ENCODE measurements around the gene RBBP5.

DNA sequence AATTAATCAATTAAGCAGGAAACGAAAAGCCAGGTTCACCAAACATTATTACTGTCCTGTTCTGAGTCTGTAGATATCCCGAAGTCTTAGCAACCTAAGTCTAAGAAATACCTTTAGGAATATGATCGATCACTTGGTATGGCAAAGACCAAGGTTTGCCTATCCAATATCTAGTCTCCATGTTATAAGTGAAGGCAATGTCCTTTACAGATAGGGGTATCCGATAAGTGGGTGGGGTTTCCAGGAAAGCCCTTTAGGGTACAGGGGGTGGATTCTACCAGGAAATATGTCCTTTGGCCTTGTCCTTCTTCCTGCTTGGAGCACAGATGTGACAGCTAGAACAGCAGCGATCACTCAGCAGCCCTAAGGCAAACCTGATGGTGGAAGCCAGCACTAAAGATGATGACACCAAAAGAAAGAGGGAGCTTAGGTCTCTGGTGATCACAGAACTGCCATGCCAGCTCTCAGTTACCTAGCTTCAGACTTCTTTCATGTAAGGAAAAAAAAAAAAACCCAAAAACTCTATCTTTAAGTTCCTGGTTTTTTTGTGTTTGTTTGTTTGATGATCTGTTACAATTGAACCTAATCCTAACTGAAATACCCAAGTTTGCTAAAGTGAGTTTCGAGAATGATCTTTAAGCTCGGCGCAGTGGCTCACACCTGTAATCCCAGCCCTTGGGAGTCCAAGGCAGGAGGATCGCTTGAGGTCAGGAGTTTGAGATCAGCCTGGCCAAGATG lies 48.9 kb upstream of the RBBP5 start:
- TF ChIP-seq POLR2AphosphoS5 (IDR thresholded peaks at IDR 0.05) (no peak), POLR2A (IDR thresholded peaks at IDR 0.05) (no peak)
